Skin of body (tissue), 2 donors: ENCODE results near the gene RPL10. TPM values are rescaled to one million over a fixed set of nuclear protein-coding genes. Genes with fewer than 3 reads are reported as not detected.

Experiments used
- DNase-seq: peaks from one replicate; lab custom pipeline; 2025; lab: John Stamatoyannopoulos, UW
- total RNA-seq: library from RNA; depleted of rRNA; stranded (reverse); fragments of >200 nt; gene quantifications from one replicate; pipeline ENCODE4 v1.2.3, GENCODE V29; 2014

The RPL10 gene
- total RNA-seq, 1 donor from 2014 or later: 3,686 TPM

DNA sequence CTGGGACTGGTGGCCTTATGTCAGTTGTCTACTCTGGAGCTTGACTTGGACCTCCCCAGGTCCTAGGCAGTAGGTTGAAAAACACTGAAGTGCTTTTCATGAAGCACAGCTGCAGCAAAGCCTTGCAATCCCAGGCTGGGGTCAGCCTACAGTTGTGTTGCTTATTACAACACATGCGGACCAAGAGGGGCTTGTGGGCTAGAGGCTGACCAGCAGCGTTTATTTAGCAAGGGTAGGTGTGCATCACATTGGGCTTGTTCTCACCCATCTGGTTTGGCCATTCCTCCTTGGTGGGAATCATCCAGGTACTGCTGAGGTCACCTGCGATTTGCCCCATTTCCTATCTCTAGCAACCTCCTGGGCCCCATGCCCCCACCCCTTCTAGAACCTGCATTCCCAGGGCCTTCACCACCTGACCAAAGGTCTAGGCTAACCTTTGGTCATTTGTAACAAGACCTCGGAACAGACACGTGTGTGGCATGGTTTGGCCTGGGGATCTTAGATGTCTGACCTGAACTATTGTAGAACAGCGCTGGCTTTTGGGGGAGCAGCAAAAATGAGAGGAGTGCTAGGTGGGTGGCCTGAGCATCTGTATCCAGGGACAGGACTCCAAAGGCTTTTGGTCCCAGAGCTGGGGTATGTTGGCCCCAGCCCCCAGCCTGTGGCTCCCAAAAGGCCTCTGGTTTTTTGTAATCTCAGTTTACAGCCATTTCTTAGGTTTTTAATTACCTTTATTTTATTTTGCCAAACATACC lies 3.0 kb downstream of the RPL10 start:
- no peak for DNase-seq

GRCh38 chrX:154401918-154402621 lies 3.9 kb downstream of the RPL10 start:
- no peak for DNase-seq

- no peak for DNase-seq
Observed at GRCh38 chrX:154402622-154403127, 4.5 kb downstream of the RPL10 start.

GRCh38 chrX:154403192-154403591 lies 5.0 kb downstream of the RPL10 start:
- no peak for DNase-seq

DNA sequence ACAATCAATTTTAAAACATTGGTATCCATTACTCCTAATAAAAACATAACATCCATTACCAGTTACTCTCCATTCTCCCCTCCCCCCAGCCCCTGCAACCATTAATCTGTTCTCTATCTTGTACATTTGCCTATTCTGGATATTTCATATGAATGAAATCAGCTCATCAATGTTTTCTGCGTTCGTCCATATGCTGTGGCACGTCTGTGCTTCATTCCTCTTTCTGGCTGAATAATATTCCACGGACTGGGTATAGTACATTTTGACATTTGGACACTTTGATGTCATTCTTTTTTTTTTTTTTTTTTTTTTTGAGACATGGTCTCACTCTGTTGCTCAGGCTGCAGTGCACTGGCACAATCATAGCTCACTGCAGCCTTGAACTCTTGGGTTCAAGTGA lies 5.7 kb downstream of the RPL10 start:
- DNase-seq: no peak

DNA sequence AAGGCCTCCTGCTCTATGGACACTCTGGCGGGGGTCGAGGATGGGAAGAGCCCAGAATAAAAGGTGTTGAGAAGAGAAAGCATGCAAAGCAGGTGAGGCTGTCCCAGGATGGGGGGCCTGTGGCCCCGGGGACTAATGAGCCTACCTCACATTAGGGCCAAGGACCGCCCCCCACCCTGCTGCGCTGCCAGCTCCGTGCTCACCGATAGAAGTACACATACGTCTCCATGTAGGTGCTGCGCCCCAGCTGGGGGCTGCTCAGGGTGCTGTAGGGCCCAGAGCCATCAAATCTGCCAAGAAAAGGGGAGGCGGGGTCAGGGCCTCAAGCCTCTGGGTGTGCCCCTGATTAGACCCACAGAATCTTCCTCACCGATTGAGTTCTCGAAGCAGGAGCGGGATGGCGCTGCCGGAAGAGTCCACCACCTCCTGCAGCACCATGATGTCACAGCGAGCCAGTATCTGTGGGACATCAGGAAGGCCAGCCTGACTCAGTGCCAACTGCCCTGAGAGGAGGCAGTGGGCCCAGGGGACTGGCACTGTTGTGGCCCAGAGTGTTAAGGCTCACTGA lies 6.5 kb downstream of the RPL10 start:
- DNase-seq: no peak

GRCh38 chrX:154408659-154409221 lies 10.6 kb downstream of the RPL10 start:
- no peak for DNase-seq

DNA sequence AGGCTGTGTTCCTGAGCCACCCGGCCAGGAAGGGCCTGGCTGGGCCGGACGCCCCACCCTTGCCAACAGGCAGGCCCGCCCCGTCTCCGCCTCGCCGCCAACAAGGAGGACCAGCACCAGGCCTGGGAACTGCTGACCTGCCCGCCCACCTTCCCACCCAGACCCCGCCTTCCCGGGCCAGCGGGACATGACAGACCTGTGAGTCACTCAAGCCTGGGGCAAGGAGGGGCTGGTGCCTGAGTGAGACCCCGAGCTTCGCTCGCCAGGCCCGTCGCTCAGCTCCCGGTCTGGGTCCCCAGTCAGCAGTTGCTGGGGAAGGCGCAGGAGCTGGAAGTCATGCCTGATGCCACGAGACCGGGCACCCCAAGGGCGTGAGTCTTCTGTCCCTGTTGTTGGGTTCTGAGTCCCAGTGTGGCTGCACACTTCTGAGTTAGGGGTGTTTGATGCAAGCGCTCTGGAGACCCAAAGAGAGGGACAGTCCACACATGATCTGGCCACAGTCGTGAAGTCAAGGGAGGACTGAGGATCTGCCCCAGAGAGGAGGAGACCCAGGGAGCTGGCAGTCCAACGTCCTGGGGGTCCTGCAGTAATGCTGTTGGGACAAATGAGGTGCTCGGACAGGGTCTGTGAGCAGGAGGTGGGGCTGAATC lies 11.2 kb downstream of the RPL10 start, which contains the start of gene DNASE1L1:
DNASE1L1 (minus strand) TSS at position 33 of the 650 bp plus-strand sequence. CDS start 3,686 bp downstream, outside the sequence.
- DNase-seq: no peak

- no peak for DNase-seq
Observed at GRCh38 chrX:154411981-154412340, 13.8 kb downstream of the RPL10 start.

GRCh38 chrX:154412468-154412867 lies 14.3 kb downstream of the RPL10 start:
- DNase-seq: no peak

DNA sequence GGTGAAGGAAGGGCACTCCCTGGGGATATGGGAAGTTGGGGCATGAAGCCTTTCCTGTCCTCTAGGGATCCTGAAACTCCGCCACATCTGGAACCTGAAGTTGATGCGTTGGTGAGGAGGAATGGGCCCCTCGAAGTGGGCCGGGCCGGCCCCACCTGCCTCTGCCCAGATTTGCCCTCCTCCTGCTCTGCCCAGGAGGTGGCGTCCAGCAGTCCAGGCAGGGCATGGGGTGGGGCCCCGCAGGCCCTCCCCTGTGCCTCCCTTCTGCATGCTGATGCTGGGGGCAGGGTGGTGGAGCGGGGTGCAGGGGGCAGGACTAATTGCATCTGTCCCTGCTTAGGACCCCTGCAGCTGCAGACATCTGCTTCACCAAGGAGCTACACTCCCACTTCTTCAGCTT lies 15.0 kb downstream of the RPL10 start:
- DNase-seq: no peak

- no peak for DNase-seq
Observed at GRCh38 chrX:154417157-154417556, 19.0 kb downstream of the RPL10 start.

GRCh38 chrX:154419189-154419588 lies 21.0 kb downstream of the RPL10 start:
- no peak for DNase-seq

DNA sequence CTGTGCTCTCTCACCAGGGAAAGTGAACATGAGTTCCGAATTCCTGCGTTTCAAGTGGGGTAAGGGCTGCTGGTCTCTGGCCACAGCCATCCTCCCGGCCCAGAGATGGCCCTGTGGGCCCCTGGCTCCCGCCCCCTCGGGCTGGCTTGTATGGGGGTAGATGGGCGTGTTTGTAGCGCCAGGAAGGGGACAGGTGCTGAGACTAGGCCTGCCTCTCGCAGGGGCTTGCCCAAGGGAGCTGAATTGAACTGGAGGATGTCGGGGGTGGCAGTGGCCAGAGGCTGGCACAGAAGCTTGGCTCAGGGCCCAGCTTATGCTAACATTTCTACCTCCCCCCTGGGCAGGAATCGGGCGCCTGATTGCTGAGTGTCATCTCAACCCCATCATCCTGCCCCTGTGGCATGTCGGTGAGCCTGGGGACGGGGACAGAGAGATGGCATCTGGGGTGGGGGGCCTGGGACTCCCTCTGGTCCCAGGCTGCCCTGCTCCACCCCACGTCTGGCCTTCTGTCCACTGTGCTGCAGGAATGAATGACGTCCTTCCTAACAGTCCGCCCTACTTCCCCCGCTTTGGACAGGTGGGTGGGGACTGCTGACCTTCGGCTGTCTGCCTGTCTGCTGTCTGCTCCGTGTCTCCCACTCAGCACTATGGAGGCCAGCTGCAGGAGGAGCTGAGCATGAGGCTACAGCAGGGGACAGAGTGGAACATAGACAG lies 21.7 kb downstream of the RPL10 start:
- no peak for DNase-seq

DNA sequence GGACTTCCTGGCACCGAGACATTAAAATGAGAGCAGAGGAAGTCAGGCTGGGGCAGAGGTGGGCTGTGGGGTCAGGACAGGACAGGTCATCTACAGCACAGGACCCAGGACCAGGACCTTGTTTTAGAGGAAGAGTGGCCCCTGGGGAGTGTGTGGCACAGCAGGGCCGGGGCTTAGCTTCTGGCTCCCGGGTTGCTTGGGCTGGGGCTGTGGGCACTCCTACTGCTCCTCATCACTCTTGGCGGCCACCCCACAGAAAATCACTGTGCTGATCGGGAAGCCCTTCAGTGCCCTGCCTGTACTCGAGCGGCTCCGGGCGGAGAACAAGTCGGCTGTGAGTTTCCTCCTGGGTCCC lies 22.2 kb downstream of the RPL10 start:
- DNase-seq: no peak

DNA sequence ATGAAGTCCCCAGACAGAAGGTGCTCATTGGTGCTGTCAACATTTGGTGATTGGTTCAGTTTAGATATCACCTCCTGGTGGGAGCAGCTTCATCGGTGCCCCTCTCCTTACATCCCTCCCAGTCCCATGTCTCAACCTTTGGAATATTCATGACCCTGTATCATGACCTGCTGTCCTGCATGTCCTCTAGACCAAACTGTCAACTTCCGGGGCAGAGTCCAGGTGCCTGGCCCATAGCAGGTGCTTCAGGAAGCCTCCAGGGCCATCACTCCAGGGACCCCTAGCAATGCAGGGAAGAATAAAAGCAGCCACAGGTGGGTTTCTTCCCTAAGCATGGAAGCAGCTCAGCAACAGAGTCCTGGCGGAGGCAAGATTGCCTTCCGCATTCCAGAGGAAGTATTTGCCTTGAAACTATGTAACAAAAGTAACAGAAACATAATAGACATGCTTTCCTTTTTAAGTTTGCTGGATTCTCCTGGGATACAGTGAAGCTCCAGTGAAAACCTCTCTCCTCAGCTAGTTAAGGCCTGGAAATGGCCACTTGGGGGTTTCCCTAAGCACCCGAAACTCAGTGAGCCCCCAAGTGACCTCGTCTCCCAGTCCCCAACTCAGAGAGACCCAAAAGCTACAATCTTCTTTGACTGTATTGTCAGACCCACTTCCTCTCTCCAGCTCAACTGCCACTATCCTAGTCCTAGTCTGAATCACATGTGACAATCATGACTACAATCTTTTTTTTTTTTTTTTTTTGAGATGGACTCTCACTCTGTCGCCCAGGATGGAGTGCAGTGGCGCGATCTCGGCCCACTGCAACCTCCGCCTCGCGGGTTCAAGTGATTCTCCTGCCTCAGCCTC lies 29.0 kb downstream of the RPL10 start:
- DNase-seq: no peak

DNA sequence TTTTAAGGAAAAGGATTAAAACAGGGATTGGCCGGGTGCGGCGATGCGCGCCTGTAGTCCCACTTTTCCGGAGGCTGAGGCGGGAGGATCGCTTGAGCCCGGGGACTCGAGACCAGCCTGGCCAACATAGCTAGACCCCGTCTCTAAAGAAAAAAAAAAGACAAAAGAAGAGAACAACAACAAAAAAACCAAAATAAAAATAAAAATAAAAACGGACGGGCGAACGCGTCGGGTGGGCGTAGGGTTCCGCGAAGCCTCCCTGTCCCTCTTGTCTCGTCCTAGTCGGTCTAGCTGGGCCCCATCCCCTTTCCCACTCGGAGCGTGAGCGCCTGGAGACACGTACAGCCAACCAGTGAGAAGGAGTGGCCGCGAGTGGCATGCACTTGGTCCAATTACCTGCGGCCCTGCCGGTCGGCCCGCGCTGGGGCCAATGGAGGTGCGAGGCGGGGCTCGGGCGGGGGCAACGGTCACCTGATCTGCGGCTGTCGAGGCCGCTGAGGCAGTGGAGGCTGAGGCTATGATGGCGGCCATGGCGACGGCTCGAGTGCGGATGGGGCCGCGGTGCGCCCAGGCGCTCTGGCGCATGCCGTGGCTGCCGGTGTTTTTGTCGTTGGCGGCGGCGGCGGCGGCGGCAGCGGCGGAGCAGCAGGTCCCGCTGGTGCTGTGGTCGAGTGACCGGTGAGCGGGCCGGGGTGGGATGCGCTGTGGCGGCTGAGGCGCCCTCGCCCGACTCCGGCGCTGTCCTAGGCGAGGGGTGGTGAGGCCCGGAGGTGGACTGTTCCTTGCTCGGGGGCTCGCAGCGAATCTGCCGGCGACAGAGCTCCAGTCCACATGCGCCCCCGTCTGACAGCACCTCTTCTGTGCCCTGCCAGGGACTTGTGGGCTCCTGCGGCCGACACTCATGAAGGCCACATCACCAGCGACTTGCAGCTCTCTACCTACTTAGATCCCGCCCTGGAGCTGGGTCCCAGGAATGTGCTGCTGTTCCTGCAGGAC lies 30.3 kb downstream of the RPL10 start, which contains the start of gene ATP6AP1:
ATP6AP1 (plus strand) TSS at position 502 of the 996 bp plus-strand sequence; CDS start at position 518, 16 bp downstream.
- DNase-seq: peak; percentile 77

GRCh38 chrX:154429711-154430110 lies 31.5 kb downstream of the RPL10 start:
- DNase-seq: no peak

DNA sequence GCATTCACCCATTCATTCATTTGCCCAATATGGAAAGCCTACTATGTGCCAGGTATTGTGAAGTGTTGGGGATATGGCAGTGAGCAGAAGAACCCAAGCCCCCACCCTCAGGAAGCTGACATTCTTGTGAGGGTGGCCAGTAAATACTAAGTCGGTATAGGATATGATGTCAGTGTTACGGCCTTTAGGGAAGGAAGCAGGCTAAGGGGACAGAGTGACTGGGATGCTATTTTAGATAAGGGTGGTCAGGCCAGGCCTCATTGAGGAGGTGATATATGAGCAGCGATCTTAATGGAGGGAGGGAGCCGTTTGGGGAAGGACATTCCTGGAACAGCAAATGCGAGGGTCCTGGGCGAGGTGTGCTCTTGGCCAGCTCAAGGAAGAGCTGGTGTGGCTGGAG lies 32.3 kb downstream of the RPL10 start:
- DNase-seq: no peak
